HCT116 (cell line): Measurements from ENCODE around the gene NR1D2. TPM values are rescaled to one million over a fixed set of nuclear protein-coding genes. Genes with fewer than 3 reads are reported as not detected.
A peak's percentile ranks its signal among the peaks of the same experiment; 100 is the strongest.

Experiments
- ATAC-seq: fragments of 200-7000 bp; cut with Tn5 transposase; 2 replicates; pipeline ENCODE4 v1.9.1; 2020; ENCODE audit warnings: mild to moderate bottlenecking, moderate library complexity
- BruUV-seq: library from RNA; stranded (reverse); fragments of 400-500 nt; replicated peaks from 2 replicates; lab custom pipeline; 2021; lab: Mats Ljungman, UMichigan
- CTCF ChIA-PET: fragments of 300-600 bp; sonication (Branson Sonifier 250); formaldehyde crosslinking; loops from one replicate; lab custom pipeline; 2021; ENCODE audit warnings: antibody characterized with exemption; lab: Charles Lee
- POLR2A ChIA-PET: fragments of 300-600, 350-600 bp; sonication (Branson Sonifier 250); formaldehyde crosslinking; loops from one replicate; lab custom pipeline; 2021; ENCODE audit warnings: antibody characterized with exemption; lab: Charles Lee
- RAD21 ChIA-PET, 2 experiments: fragments of 300-600 bp; sonication (Branson Sonifier 250); formaldehyde crosslinking; loops; one replicate each; lab custom pipeline; 2023; ENCODE audit warnings: low total read pairs in 2 of 2; ENCODE audit not compliant: uncharacterized antibody in 2 of 2, unreplicated experiment in 2 of 2, low non-redundant PET in 1 of 2; lab: Charles Lee
- DNase-seq: peaks from one replicate; pipeline ENCODE4 v3.0.0-alpha.2; 2010; ENCODE audit warnings: low read depth, low spot score
- H2AFZ ChIP-seq: fragments of 200-600 bp; shearing (Covaris generic), sonication (generic); 2 replicates; pipeline ENCODE4 v1.6.1; 2017; ENCODE audit warnings: low read depth, mixed run types, mixed read lengths, antibody characterized with exemption, low read length; ENCODE audit not compliant: poor library complexity, severe bottlenecking
- H3K27ac ChIP-seq: 2 replicates; pipeline ENCODE4 v1.5.1; 2012; ENCODE audit warnings: low read depth, low read length
- H3K27me3 ChIP-seq: fragments of 200-600 bp; sonication (generic); 2 replicates; pipeline ENCODE4 v1.6.1; 2016; ENCODE audit warnings: mixed run types, low read length, mixed read lengths; ENCODE audit not compliant: insufficient read depth
- H3K36me3 ChIP-seq, 2 experiments: fragments of 200-500 bp in 1 of 2; fragments of 200-600 bp in 1 of 2; sonication (Bioruptor generic) in 1 of 2; sonication (generic) in 1 of 2; 2 replicates each; pipeline versions ENCODE4 v1.5.1 to v1.6.1; 2014 to 2016; ENCODE audit warnings: low read length in 2 of 2, inconsistent platforms in 1 of 2, mixed read lengths in 1 of 2, mixed run types in 1 of 2; ENCODE audit not compliant: insufficient read depth in 2 of 2, control insufficient read depth in 1 of 2
- H3K4me1 ChIP-seq, 2 experiments: fragments of 200-600 bp in 1 of 2; sonication (generic) in 1 of 2; 2 replicates each; pipeline versions ENCODE4 v1.5.1 to v1.6.1; 2012 to 2017; ENCODE audit warnings: low read length in 2 of 2, inconsistent platforms in 1 of 2, mild to moderate bottlenecking in 1 of 2, mixed read lengths in 1 of 2, mixed run types in 1 of 2, moderate library complexity in 1 of 2; ENCODE audit not compliant: insufficient read depth in 2 of 2, control insufficient read depth in 1 of 2
- H3K4me2 ChIP-seq: fragments of 200-600 bp; sonication (generic); 2 replicates; pipeline ENCODE4 v1.6.1; 2017; ENCODE audit warnings: mixed run types, low read length, mixed read lengths
- H3K4me3 ChIP-seq, 2 experiments: fragments of 200-600 bp in 1 of 2; sonication (generic) in 1 of 2; replicated peaks in 1 of 2; 2 replicates each; pipeline ENCODE4 v1.5.1; 2011 to 2016; ENCODE audit warnings: low read length in 2 of 2, control low read depth in 1 of 2, low read depth in 1 of 2, mild to moderate bottlenecking in 1 of 2, mixed read lengths in 1 of 2, mixed run types in 1 of 2
- H3K79me2 ChIP-seq: fragments of 200-600 bp; sonication (generic); 2 replicates; pipeline ENCODE4 v1.6.1; 2017; ENCODE audit warnings: mild to moderate bottlenecking, mixed run types, low read length, moderate library complexity, mixed read lengths; ENCODE audit not compliant: insufficient read depth
- H3K9ac ChIP-seq: fragments of 200-600 bp; sonication (generic); 2 replicates; pipeline ENCODE4 v1.6.1; 2016; ENCODE audit warnings: low read length, mixed read lengths
- H3K9me2 ChIP-seq: fragments of 200-600 bp; sonication (generic), shearing (Covaris generic); 2 replicates; pipeline ENCODE4 v1.6.1; 2017; ENCODE audit warnings: mixed run types, mild to moderate bottlenecking, moderate library complexity; ENCODE audit not compliant: insufficient read depth
- H3K9me3 ChIP-seq, 2 experiments: fragments of 200-500 bp in 1 of 2; fragments of 200-600 bp in 1 of 2; sonication (Bioruptor generic) in 1 of 2; sonication (generic) in 1 of 2; 2 replicates each; pipeline ENCODE4 v1.6.1; 2014 to 2017; ENCODE audit warnings: low read length in 2 of 2, mixed read lengths in 2 of 2, inconsistent platforms in 1 of 2, low read depth in 1 of 2, mild to moderate bottlenecking in 1 of 2, mixed run types in 1 of 2, moderate library complexity in 1 of 2; ENCODE audit not compliant: control insufficient read depth in 1 of 2, insufficient read depth in 1 of 2
- H4K20me1 ChIP-seq: fragments of 200-600 bp; sonication (generic), shearing (Covaris generic); 2 replicates; pipeline ENCODE4 v1.6.1; 2017; ENCODE audit warnings: mixed run types, mild to moderate bottlenecking, moderate library complexity; ENCODE audit not compliant: insufficient read depth
- ATF3 ChIP-seq: IDR thresholded peaks from 2 replicates; pipeline ENCODE4 v1.6.1; 2012
- CBX3 ChIP-seq: IDR thresholded peaks from 2 replicates; pipeline ENCODE4 v1.6.1; 2012; ENCODE audit warnings: low read depth
- CEBPB ChIP-seq: IDR thresholded peaks from 2 replicates; pipeline ENCODE4 v1.6.1; 2012; ENCODE audit warnings: low read depth
- EGR1 ChIP-seq: IDR thresholded peaks from 2 replicates; pipeline ENCODE4 v1.6.1; 2012; ENCODE audit warnings: low read depth
- ELF1 ChIP-seq: IDR thresholded peaks from 2 replicates; pipeline ENCODE4 v1.6.1; 2012; ENCODE audit warnings: low read depth, borderline replicate concordance
- FOSL1 ChIP-seq: IDR thresholded peaks from 2 replicates; pipeline ENCODE4 v1.6.1; 2012; ENCODE audit warnings: low read depth
- JUND ChIP-seq: IDR thresholded peaks from 2 replicates; pipeline ENCODE4 v1.6.1; 2012
- MAX ChIP-seq: IDR thresholded peaks from 2 replicates; pipeline ENCODE4 v1.6.1; 2012
- POLR2A ChIP-seq: IDR thresholded peaks from 2 replicates; pipeline ENCODE4 v1.7.0; 2011; ENCODE audit warnings: borderline replicate concordance; ENCODE audit not compliant: insufficient read depth, insufficient read length; ENCODE audit errors: extremely low read depth
- POLR2AphosphoS5 ChIP-seq: IDR thresholded peaks from 2 replicates; pipeline ENCODE4 v1.6.1; 2011; ENCODE audit warnings: mild to moderate bottlenecking, low read depth, low read length, moderate library complexity
- RAD21 ChIP-seq: IDR thresholded peaks from 2 replicates; pipeline ENCODE4 v1.6.1; 2012; ENCODE audit warnings: low read depth, mild to moderate bottlenecking
- REST ChIP-seq: IDR thresholded peaks from 2 replicates; pipeline ENCODE4 v1.6.1; 2012; ENCODE audit warnings: low read depth
- SIN3A ChIP-seq: IDR thresholded peaks from 2 replicates; pipeline ENCODE4 v1.6.1; 2012; ENCODE audit warnings: low read depth
- SP1 ChIP-seq: IDR thresholded peaks from 2 replicates; pipeline ENCODE4 v1.6.1; 2012; ENCODE audit warnings: low read depth
- SRF ChIP-seq: IDR thresholded peaks from 2 replicates; pipeline ENCODE4 v1.6.1; 2012; ENCODE audit warnings: low read depth
- TCF7L2 ChIP-seq: IDR thresholded peaks from 2 replicates; pipeline ENCODE4 v1.7.0; 2011; ENCODE audit warnings: borderline replicate concordance, inconsistent platforms; ENCODE audit not compliant: insufficient read depth, insufficient read length; ENCODE audit errors: extremely low read depth
- ZBTB33 ChIP-seq: IDR thresholded peaks from 2 replicates; pipeline ENCODE4 v1.6.1; 2011; ENCODE audit warnings: mild to moderate bottlenecking, low read length, moderate library complexity; ENCODE audit not compliant: insufficient replicate concordance; ENCODE audit errors: extremely low read depth
- ZNF274 ChIP-seq: fragments of 200-500 bp; sonication (Bioruptor generic); IDR thresholded peaks from 2 replicates; pipeline ENCODE4 v1.6.1; 2014; ENCODE audit warnings: mild to moderate bottlenecking, low read depth, low read length, inconsistent platforms
- intact Hi-C: fragments of 100-400 bp; cut with micrococcal nuclease; formaldehyde crosslinking; loops from 2 replicates; pipeline ENCODE4 v1.10.0; 2022
- total RNA-seq: library from RNA; stranded (reverse); gene quantifications from one replicate; pipeline ENCODE4 v1.2.1, GENCODE V29; 2021; ENCODE audit not compliant: unreplicated experiment

The NR1D2 gene
- total RNA-seq, 1 experiment from 2014 or later, result 60.9 TPM

- Histone ChIP-seq H4K20me1 (peaks cover 3% of the 10 kb centered on the region; the same call in 1 of the 2 replicates), H3K4me1 (peaks cover 46 to 56% of the 10 kb centered on the region in 2 experiments), H3K4me3 (peak overlapping the region; percentile 67 to 72), H3K36me3 (no peaks in the 10 kb centered on the region), H3K9me3 (no peaks in the 10 kb centered on the region), H3K4me2 (peak overlapping the region; percentile 96), H2AFZ (no peak overlapping the region), H3K9ac (peak overlapping the region; percentile 92), H3K27ac (peak overlapping the region; percentile 89), H3K9me2 (no peaks in the 10 kb centered on the region), H3K27me3 (no peaks in the 10 kb centered on the region), H3K79me2 (peaks cover 49% of the 10 kb centered on the region)
- DNase-seq, result peak; percentile 82
- CTCF ChIA-PET, result no interaction called here
- no TSS peak for BruUV-seq
- peak; percentile 78 for ATAC-seq
- RAD21 ChIA-PET, result no interaction called here
- intact Hi-C loops, result loop anchor here (1.0 to 2.0 kb wide), 3 partner anchors 17 to 29 kb away; partner anchors contain the start of gene RPL15
- POLR2A ChIA-PET, result interaction anchor here (0.7 to 1.6 kb wide), 7 partner anchors 8 to 29 kb away, joined by 3 to 20 read pairs (median 4); partner anchors contain the start of genes NKIRAS1 and RPL15
- TF ChIP-seq SP1 (peak; percentile 92), REST (no peak), RAD21 (no peak), CBX3 (0 out of 2 replicates have a peak, but pooled peaks have one; percentile 46), POLR2AphosphoS5 (peak; percentile 68), FOSL1 (peak; percentile 28; the same call in 1 of the 2 replicates), SIN3A (peak; percentile 85), JUND (peak; percentile 52; the same call in 1 of the 2 replicates), ELF1 (no peak), POLR2A (no peak), MAX (peak; percentile 97), ATF3 (no peak; the same call in 1 of the 2 replicates), TCF7L2 (peak; percentile 63), EGR1 (peak; percentile 95), SRF (no peak; the same call in 1 of the 2 replicates), CEBPB (peak; percentile 58; the same call in 1 of the 2 replicates), ZBTB33 (no peak), ZNF274 (no peak)
Measured at GRCh38 chr3:23945913-23946687, 1.0 kb downstream of the NR1D2 start.
